K562 (cell line): Measurements from ENCODE around the gene DLGAP1. TPM values are rescaled to one million over a fixed set of nuclear protein-coding genes. Genes with fewer than 3 reads are reported as not detected.

Source experiments
- ARID3A ChIP-seq: IDR thresholded peaks from 2 replicates; pipeline ENCODE4 v1.6.1; 2012; ENCODE audit warnings: low read depth, low read length, improper control_type of control experiment, borderline replicate concordance
- ARNT ChIP-seq, 2 experiments: fragments of 450-650 bp; IDR thresholded peaks; 2 replicates each; pipeline ENCODE4 v1.6.1; 2016; ENCODE audit warnings: mild to moderate bottlenecking in 1 of 2
- BACH1 ChIP-seq: fragments of 200-800 bp; sonication (Bioruptor generic); IDR thresholded peaks from 2 replicates; pipeline ENCODE4 v1.6.1; 2016; ENCODE audit warnings: missing genetic modification characterization, missing compliant biosample characterization
- DEAF1 ChIP-seq: fragments of 450-650 bp; formaldehyde crosslinking; IDR thresholded peaks from 2 replicates; pipeline ENCODE4 v1.4.0; 2020; ENCODE audit warnings: mild to moderate bottlenecking, moderate library complexity
- ETV1 ChIP-seq: fragments of 450-650 bp; conservative IDR thresholded peaks from 2 replicates; pipeline ENCODE4 v1.6.1; 2016; ENCODE audit warnings: missing genetic modification characterization, control low read depth, low read depth, missing compliant biosample characterization
- ETV6 ChIP-seq, 3 experiments: fragments of 150-350 bp in 1 of 3; sonication (generic) in 1 of 3; formaldehyde crosslinking in 1 of 3; IDR thresholded peaks; 2 replicates each; pipeline versions ENCODE4 v1.6.1 to v1.8.0; 2014 to 2022; ENCODE audit warnings: borderline replicate concordance in 2 of 3, low read depth in 2 of 3, antibody characterized with exemption in 1 of 3, low read length in 1 of 3, mild to moderate bottlenecking in 1 of 3, missing genetic modification reagents in 1 of 3
- HMBOX1 ChIP-seq: sonication (generic); IDR thresholded peaks from 2 replicates; pipeline ENCODE4 v1.6.1; 2016
- NCOA2 ChIP-seq, 2 experiments: fragments of 450-650 bp; IDR thresholded peaks; 2 replicates each; pipeline ENCODE4 v1.6.1; 2018; ENCODE audit warnings: mild to moderate bottlenecking in 2 of 2, moderate library complexity in 1 of 2; ENCODE audit not compliant: partially characterized antibody in 2 of 2
- PKNOX1 ChIP-seq: fragments of 450-650 bp; IDR thresholded peaks from 2 replicates; pipeline ENCODE4 v1.6.1; 2016
- SMARCA5 ChIP-seq: fragments of 450-650 bp; IDR thresholded peaks from 2 replicates; pipeline ENCODE4 v1.6.1; 2016
- SPI1 ChIP-seq: IDR thresholded peaks from 2 replicates; pipeline ENCODE4 v1.6.1; 2011; ENCODE audit warnings: low read depth, low read length, control low read depth, borderline replicate concordance
- ZEB2 ChIP-seq: fragments of 450-650 bp; IDR thresholded peaks from 2 replicates; pipeline ENCODE4 v1.6.1; 2016
- ZNF197 ChIP-seq: fragments of 200-800 bp; sonication (Bioruptor generic); IDR thresholded peaks from 2 replicates; pipeline ENCODE4 v1.6.1; 2016; ENCODE audit warnings: low read depth, missing genetic modification characterization, missing compliant biosample characterization
- polyA plus RNA-seq, 8 experiments: library from polyadenylated mRNA; depleted of rRNA in 4 of 8; stranded (reverse) in 5 of 8; unstranded in 3 of 8; fragments of >200 nt; fragmentation: Nextera tagmentation in 2 of 8; fragmentation: Illumina TruSeq in 1 of 8; extraction: Ambion mirVana in 2 of 8; extraction: Trizol in 1 of 8; gene quantifications; 2 replicates each; pipeline versions ENCODE4 v1.2.1 to v1.2.3, GENCODE V29; 2011 to 2014; ENCODE audit warnings: inconsistent platforms in 1 of 8, missing spikeins in 1 of 8
- total RNA-seq, 7 experiments: library from RNA; depleted of rRNA in 6 of 7; stranded (reverse); fragments of >200 nt in 6 of 7; fragmentation: Illumina TruSeq in 2 of 7; extraction: Trizol in 2 of 7; gene quantifications; 2 replicates each; pipeline versions ENCODE4 v1.2.1 to v1.2.3, GENCODE V29; 2011 to 2021; ENCODE audit warnings: low replicate concordance in 1 of 7
- TF ChIP-seq, protein P1 (sequence below): fragments of 450-650 bp; IDR thresholded peaks from 2 replicates; pipeline ENCODE4 v1.6.1; 2016; ENCODE audit warnings: borderline replicate concordance
- TF ChIP-seq, protein P2 (sequence below), 3 experiments: IDR thresholded peaks in 2 of 3; conservative IDR thresholded peaks in 1 of 3; 2 replicates each; pipeline ENCODE4 v1.5.1; 2011 to 2012; ENCODE audit warnings: low read length in 3 of 3, mild to moderate bottlenecking in 3 of 3, control low read depth in 2 of 3, improper control_type of control experiment in 1 of 3, inconsistent platforms in 1 of 3, low read depth in 1 of 3, mixed read lengths in 1 of 3, moderate library complexity in 1 of 3; ENCODE audit not compliant: insufficient read depth in 2 of 3

The DLGAP1 gene
- total and polyA plus RNA-seq, 9 of the 15 experiments (the other 6 are each of a cell fraction or from before 2014, with no cell fraction given), result 0.04 to 0.22 (median 0.08) TPM

DNA sequence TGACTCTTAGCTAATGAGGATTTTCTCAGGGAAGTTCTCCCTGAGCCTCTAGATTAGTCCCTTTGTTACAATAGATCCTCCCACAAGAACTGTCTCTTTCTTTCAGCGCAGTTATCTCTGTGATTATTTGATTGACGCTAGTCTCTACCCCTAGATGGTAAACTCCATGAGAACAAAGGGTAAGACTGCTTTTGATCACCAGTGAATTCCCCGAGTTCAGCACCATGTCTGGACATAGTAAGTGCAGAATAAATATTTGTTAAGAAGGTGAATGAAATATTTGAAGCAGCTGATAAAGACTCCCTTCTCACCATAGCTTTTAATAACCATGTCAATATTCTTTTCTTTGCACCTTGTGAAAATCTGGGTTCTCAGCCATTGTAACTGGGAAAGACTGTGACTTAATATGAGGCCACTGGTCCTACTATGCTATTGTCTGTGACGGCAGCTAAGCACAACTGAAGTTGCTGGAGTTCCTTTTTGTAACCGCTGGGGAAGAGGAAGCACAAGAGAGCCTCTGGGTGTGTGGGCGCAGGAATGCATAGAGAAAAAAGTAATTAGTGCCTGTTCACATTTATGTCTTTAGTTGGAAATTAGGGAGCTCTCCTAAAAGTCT is 790.4 kb downstream of the DLGAP1 start (continued):
- peak; percentile 66; the same call in 1 of the 2 replicates for TF ChIP-seq ZNF197 (CRISPR knock-in tag)
- TF ChIP-seq ARID3A, result 0 out of 2 replicates have a peak, but pooled peaks have one; percentile 11
- peak in 1 of 2 experiments; percentile 48; a peak in 1 of 4 replicates for TF ChIP-seq ARNT (IDR thresholded peaks at IDR 0.05)
- no peak for TF ChIP-seq ZEB2
- TF ChIP-seq SMARCA5, result no peak; the same call in 1 of the 2 replicates
- TF ChIP-seq HMBOX1, result peak; percentile 50; the same call in 1 of the 2 replicates
- peak; percentile 70 for TF ChIP-seq ETV1 (tag)
- 0 out of 2 replicates have a peak, but pooled peaks have one; percentile 77 for TF ChIP-seq BACH1 (tag)
- TF ChIP-seq, protein P1, sequence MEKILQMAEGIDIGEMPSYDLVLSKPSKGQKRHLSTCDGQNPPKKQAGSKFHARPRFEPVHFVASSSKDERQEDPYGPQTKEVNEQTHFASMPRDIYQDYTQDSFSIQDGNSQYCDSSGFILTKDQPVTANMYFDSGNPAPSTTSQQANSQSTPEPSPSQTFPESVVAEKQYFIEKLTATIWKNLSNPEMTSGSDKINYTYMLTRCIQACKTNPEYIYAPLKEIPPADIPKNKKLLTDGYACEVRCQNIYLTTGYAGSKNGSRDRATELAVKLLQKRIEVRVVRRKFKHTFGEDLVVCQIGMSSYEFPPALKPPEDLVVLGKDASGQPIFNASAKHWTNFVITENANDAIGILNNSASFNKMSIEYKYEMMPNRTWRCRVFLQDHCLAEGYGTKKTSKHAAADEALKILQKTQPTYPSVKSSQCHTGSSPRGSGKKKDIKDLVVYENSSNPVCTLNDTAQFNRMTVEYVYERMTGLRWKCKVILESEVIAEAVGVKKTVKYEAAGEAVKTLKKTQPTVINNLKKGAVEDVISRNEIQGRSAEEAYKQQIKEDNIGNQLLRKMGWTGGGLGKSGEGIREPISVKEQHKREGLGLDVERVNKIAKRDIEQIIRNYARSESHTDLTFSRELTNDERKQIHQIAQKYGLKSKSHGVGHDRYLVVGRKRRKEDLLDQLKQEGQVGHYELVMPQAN, result 0 out of 2 replicates have a peak, but pooled peaks have one; percentile 7
- TF ChIP-seq, protein P2, sequence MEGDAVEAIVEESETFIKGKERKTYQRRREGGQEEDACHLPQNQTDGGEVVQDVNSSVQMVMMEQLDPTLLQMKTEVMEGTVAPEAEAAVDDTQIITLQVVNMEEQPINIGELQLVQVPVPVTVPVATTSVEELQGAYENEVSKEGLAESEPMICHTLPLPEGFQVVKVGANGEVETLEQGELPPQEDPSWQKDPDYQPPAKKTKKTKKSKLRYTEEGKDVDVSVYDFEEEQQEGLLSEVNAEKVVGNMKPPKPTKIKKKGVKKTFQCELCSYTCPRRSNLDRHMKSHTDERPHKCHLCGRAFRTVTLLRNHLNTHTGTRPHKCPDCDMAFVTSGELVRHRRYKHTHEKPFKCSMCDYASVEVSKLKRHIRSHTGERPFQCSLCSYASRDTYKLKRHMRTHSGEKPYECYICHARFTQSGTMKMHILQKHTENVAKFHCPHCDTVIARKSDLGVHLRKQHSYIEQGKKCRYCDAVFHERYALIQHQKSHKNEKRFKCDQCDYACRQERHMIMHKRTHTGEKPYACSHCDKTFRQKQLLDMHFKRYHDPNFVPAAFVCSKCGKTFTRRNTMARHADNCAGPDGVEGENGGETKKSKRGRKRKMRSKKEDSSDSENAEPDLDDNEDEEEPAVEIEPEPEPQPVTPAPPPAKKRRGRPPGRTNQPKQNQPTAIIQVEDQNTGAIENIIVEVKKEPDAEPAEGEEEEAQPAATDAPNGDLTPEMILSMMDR (IDR thresholded peaks at IDR 0.05 in 2 of 3, conservative IDR thresholded peaks at IDR 0.05 in 1 of 3; ENCODE audit: insufficient read depth in 2 of 3, low read depth in 1 of 3, low read length in 3 of 3), result peak; percentile 42 to 55 (median 48)
- peak; percentile 61 for TF ChIP-seq DEAF1 (CRISPR knock-in tag)
- no peak for TF ChIP-seq NCOA2 (IDR thresholded peaks at IDR 0.05; ENCODE audit: partially characterized antibody in 2 of 2)
- peak; percentile 88 for TF ChIP-seq SPI1
- TF ChIP-seq ETV6 (IDR thresholded peaks at IDR 0.05; ENCODE audit: borderline replicate concordance in 1 of 2, low read depth in 2 of 2, low read length in 1 of 2), result 0 out of 4 replicates have a peak, but pooled peaks of 1 of the 2 experiments have one; percentile 20
- TF ChIP-seq ETV6 (CRISPR knock-in tag; IDR thresholded peaks at IDR 0.05; ENCODE audit: borderline replicate concordance), result no peak
- TF ChIP-seq PKNOX1, result peak; percentile 91
